Measurements from ENCODE around the gene B4GALT1. TPM values are rescaled to one million over a fixed set of nuclear protein-coding genes. Genes with fewer than 3 reads are reported as not detected.

B4GALT1 gene
- total RNA-seq, 1 experiment from 2014 or later, result 31.4 TPM

DNA sequence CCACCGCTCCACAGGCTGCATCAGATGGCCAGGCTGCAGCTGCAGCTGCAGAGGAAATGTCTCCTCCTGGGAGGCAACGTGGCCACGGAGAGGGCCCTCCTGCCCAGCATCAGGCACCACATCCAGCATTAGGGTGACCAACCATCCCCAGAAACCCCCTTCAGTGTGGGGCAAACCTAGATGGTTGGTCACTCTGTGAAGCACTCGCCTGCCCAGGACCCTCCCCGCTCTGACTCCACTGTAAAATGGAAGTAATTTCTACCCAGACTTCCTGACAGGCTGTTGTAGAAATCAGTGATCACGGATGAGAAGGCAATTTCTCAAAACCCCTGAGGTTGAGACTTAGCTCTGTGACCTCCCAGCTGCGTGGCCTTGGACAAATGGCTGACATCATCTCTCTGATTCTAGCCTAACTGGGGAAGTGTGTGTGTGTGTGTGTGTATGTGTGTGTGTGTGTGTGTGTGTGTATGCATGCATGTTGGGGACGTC, 31.6 kb downstream of the B4GALT1 start (continued):
- TF ChIP-seq, protein P1, sequence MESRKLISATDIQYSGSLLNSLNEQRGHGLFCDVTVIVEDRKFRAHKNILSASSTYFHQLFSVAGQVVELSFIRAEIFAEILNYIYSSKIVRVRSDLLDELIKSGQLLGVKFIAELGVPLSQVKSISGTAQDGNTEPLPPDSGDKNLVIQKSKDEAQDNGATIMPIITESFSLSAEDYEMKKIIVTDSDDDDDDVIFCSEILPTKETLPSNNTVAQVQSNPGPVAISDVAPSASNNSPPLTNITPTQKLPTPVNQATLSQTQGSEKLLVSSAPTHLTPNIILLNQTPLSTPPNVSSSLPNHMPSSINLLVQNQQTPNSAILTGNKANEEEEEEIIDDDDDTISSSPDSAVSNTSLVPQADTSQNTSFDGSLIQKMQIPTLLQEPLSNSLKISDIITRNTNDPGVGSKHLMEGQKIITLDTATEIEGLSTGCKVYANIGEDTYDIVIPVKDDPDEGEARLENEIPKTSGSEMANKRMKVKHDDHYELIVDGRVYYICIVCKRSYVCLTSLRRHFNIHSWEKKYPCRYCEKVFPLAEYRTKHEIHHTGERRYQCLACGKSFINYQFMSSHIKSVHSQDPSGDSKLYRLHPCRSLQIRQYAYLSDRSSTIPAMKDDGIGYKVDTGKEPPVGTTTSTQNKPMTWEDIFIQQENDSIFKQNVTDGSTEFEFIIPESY (IDR thresholded peaks at IDR 0.05; ENCODE audit: extremely low read depth, insufficient replicate concordance, low read length), result no peak
- TF ChIP-seq, protein P2, sequence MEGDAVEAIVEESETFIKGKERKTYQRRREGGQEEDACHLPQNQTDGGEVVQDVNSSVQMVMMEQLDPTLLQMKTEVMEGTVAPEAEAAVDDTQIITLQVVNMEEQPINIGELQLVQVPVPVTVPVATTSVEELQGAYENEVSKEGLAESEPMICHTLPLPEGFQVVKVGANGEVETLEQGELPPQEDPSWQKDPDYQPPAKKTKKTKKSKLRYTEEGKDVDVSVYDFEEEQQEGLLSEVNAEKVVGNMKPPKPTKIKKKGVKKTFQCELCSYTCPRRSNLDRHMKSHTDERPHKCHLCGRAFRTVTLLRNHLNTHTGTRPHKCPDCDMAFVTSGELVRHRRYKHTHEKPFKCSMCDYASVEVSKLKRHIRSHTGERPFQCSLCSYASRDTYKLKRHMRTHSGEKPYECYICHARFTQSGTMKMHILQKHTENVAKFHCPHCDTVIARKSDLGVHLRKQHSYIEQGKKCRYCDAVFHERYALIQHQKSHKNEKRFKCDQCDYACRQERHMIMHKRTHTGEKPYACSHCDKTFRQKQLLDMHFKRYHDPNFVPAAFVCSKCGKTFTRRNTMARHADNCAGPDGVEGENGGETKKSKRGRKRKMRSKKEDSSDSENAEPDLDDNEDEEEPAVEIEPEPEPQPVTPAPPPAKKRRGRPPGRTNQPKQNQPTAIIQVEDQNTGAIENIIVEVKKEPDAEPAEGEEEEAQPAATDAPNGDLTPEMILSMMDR (IDR thresholded peaks at IDR 0.05 in 2 of 3, conservative IDR thresholded peaks at IDR 0.05 in 1 of 3; ENCODE audit: borderline replicate concordance in 1 of 3, insufficient read depth in 1 of 3, low read depth in 2 of 3, low read length in 2 of 3), result no peak

DNA sequence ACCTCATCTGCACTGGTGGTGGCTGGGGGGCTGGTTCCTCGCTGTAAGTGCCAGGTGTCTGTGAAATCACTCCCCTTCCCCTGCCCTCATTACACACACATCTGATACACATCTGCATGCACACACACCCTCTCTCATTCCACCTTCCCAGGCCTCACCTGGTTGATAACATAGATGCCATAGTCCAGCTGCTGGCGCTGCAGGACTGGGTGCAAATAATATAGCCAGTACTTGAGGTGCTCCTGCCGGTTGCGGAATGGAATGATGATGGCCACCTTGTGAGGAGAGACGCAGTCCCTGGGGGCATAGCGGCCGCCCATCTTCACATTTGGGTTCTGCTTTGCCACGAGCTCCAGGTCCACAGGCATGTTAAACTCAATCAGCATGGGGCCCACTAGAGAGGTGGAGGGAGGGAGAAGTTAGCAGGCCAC, 32.1 kb downstream of the B4GALT1 start:
- no peak for TF ChIP-seq ELF1 (IDR thresholded peaks at IDR 0.05; ENCODE audit: borderline replicate concordance, low read depth)
- no peak for TF ChIP-seq ZNF274 (IDR thresholded peaks at IDR 0.05; ENCODE audit: low read depth, low read length)
- TF ChIP-seq CBX3 (IDR thresholded peaks at IDR 0.05; ENCODE audit: low read depth), result no peak
- TF ChIP-seq YY1 (IDR thresholded peaks at IDR 0.05; ENCODE audit: extremely low read depth, insufficient replicate concordance, low read depth, low read length), result no peak
- TF ChIP-seq CEBPB (IDR thresholded peaks at IDR 0.05; ENCODE audit: low read depth), result no peak
- TF ChIP-seq, protein P3, sequence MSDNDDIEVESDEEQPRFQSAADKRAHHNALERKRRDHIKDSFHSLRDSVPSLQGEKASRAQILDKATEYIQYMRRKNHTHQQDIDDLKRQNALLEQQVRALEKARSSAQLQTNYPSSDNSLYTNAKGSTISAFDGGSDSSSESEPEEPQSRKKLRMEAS (IDR thresholded peaks at IDR 0.05), result no peak
- no peak for TF ChIP-seq POLR2A (IDR thresholded peaks at IDR 0.05; ENCODE audit: borderline replicate concordance, extremely low read depth, insufficient read depth, insufficient read length)
- TF ChIP-seq, protein P4, sequence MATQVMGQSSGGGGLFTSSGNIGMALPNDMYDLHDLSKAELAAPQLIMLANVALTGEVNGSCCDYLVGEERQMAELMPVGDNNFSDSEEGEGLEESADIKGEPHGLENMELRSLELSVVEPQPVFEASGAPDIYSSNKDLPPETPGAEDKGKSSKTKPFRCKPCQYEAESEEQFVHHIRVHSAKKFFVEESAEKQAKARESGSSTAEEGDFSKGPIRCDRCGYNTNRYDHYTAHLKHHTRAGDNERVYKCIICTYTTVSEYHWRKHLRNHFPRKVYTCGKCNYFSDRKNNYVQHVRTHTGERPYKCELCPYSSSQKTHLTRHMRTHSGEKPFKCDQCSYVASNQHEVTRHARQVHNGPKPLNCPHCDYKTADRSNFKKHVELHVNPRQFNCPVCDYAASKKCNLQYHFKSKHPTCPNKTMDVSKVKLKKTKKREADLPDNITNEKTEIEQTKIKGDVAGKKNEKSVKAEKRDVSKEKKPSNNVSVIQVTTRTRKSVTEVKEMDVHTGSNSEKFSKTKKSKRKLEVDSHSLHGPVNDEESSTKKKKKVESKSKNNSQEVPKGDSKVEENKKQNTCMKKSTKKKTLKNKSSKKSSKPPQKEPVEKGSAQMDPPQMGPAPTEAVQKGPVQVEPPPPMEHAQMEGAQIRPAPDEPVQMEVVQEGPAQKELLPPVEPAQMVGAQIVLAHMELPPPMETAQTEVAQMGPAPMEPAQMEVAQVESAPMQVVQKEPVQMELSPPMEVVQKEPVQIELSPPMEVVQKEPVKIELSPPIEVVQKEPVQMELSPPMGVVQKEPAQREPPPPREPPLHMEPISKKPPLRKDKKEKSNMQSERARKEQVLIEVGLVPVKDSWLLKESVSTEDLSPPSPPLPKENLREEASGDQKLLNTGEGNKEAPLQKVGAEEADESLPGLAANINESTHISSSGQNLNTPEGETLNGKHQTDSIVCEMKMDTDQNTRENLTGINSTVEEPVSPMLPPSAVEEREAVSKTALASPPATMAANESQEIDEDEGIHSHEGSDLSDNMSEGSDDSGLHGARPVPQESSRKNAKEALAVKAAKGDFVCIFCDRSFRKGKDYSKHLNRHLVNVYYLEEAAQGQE (IDR thresholded peaks at IDR 0.05; ENCODE audit: low read depth), result no peak
- no peak for TF ChIP-seq FOSL1 (IDR thresholded peaks at IDR 0.05; ENCODE audit: low read depth)
- no peak for TF ChIP-seq TCF7L2 (IDR thresholded peaks at IDR 0.05; ENCODE audit: borderline replicate concordance, extremely low read depth, insufficient read depth, insufficient read length)
- no peak for TF ChIP-seq RAD21 (IDR thresholded peaks at IDR 0.05; ENCODE audit: low read depth)
- TF ChIP-seq SRF (IDR thresholded peaks at IDR 0.05; ENCODE audit: low read depth), result no peak
- intact Hi-C loops (cut with micrococcal nuclease), result no loop called here
- Histone ChIP-seq H3K9me3 (ENCODE audit: control insufficient read depth in 1 of 2, insufficient read depth in 1 of 2, low read depth in 1 of 2, low read length in 2 of 2) (no peaks in the 10 kb centered on the region), H4K20me1 (ENCODE audit: insufficient read depth) (no peaks in the 10 kb centered on the region), H3K4me2 (ENCODE audit: low read length) (no peak overlapping the region), H2AFZ (ENCODE audit: low read depth, low read length, poor library complexity, severe bottlenecking) (no peak overlapping the region), H3K9me2 (ENCODE audit: insufficient read depth) (no peaks in the 10 kb centered on the region), H3K9ac (ENCODE audit: low read length) (no peak overlapping the region), H3K27ac (ENCODE audit: low read depth, low read length) (no peak overlapping the region), H3K79me2 (ENCODE audit: insufficient read depth, low read length) (0 out of 2 replicates have a peak, but pooled peaks cover 6% of the 10 kb centered on the region), H3K4me1 (ENCODE audit: control insufficient read depth in 1 of 2, insufficient read depth in 2 of 2, low read length in 2 of 2) (peaks cover 7 to 34% of the 10 kb centered on the region in 2 experiments; a peak in 3 of 4 replicates), H3K27me3 (ENCODE audit: insufficient read depth, low read length) (no peaks in the 10 kb centered on the region), H3K36me3 (ENCODE audit: control insufficient read depth in 1 of 2, insufficient read depth in 2 of 2, low read length in 2 of 2) (no peaks in the 10 kb centered on the region), H3K4me3 (replicated peaks in 1 of 2; ENCODE audit: low read depth in 1 of 2, low read length in 2 of 2) (no peak overlapping the region)
- CTCF ChIA-PET, result no interaction called here
- DNase-seq (ENCODE audit: low read depth, low spot score) (no peak), ATAC-seq (no peak)
- POLR2A ChIA-PET, result no interaction called here
- RAD21 ChIA-PET (ENCODE audit: low non-redundant PET in 1 of 2, low total read pairs in 2 of 2, uncharacterized antibody in 2 of 2, unreplicated experiment in 2 of 2), result no interaction called here
- BruUV-seq (replicated peaks), result no TSS peak

All from HCT116 (cell line).